ENCODE results near the gene IL17REL.
"Not testable (repeated sequence)": the region's sequence is repeated elsewhere in the genome, so short reads cannot be mapped to it uniquely, and the experiment has no call there.

The IL17REL gene

DNA sequence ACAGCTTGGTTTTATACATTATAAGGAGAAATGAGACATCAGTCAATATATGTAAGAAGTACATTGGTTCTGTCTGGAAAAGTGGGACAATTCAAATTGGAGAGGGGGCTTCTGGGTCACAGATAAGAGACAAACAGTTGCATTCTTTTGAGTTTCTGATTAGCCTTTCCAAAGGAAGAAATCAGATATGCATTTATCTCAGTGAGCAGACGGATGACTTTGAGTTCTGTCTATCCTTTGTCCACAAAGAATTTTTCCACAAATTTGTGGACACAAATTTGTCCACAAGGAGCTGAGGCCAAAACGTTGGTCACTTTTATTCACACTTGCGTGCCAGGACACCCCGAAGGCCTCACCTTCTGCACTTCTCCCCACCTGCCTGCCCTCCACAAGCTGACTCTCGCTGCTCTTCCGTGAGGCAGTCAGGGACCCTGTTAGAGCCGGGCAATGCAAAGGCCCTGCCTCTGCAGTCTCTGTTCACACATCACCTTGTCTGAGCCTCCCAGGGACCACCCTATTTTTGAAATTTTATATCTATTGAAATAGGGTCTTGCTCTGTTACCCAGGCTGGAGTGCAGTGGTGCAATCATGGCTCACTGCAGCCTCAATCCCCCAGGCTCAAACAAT lies 20.5 kb downstream of the IL17REL start:
- Histone ChIP-seq H3K27me3 (ENCODE audit: insufficient read depth, low read length, poor library complexity, severe bottlenecking) (no peaks in the 10 kb centered on the region), H3F3A (ENCODE audit: low read depth) (no peaks in the 10 kb centered on the region), H2AFZ (ENCODE audit: low read length) (no peak overlapping the region), H3K4me1 (ENCODE audit: insufficient read depth, low read length, poor library complexity, severe bottlenecking) (peaks cover 3% of the 10 kb centered on the region), H3K36me3 (ENCODE audit: insufficient read depth, low read length) (no peaks in the 10 kb centered on the region), H3K79me2 (ENCODE audit: insufficient read depth, low read length) (no peaks in the 10 kb centered on the region), H3K9ac (ENCODE audit: low read depth, low read length, poor library complexity, severe bottlenecking) (no peak overlapping the region), H4K20me1 (ENCODE audit: insufficient read depth, low read length, poor library complexity, severe bottlenecking) (no peaks in the 10 kb centered on the region), H3K9me3 (ENCODE audit: insufficient read depth, low read depth, low read length) (peaks cover 5% of the 10 kb centered on the region; the same call in 1 of the 2 replicates), H3K4me3 (ENCODE audit: low read length, poor library complexity, severe bottlenecking) (no peak overlapping the region), H3K4me2 (ENCODE audit: low read depth, low read length, poor library complexity, severe bottlenecking) (no peak overlapping the region), H3K9me2 (replicated peaks; ENCODE audit: low read depth, low read length) (no peaks in the 10 kb centered on the region)
- no peak for TF ChIP-seq CTCF (conservative IDR thresholded peaks at IDR 0.05; ENCODE audit: low read length)
- TF ChIP-seq EZH2phosphoT487 (IDR thresholded peaks at IDR 0.05; ENCODE audit: borderline replicate concordance): no peak

GRCh38 chr22:49991167-49991566 lies 21.4 kb downstream of the IL17REL start:
- Histone ChIP-seq H3K4me1 (ENCODE audit: insufficient read depth, low read length, poor library complexity, severe bottlenecking) (peaks cover 3% of the 10 kb centered on the region), H3K9ac (ENCODE audit: low read depth, low read length, poor library complexity, severe bottlenecking) (no peak overlapping the region), H3K9me2 (replicated peaks; ENCODE audit: low read depth, low read length) (no peaks in the 10 kb centered on the region), H3K4me3 (ENCODE audit: low read length, poor library complexity, severe bottlenecking) (no peak overlapping the region), H2AFZ (ENCODE audit: low read length) (no peak overlapping the region), H4K20me1 (ENCODE audit: insufficient read depth, low read length, poor library complexity, severe bottlenecking) (no peaks in the 10 kb centered on the region), H3K9me3 (ENCODE audit: insufficient read depth, low read depth, low read length) (peaks cover 5% of the 10 kb centered on the region; the same call in 1 of the 2 replicates), H3F3A (ENCODE audit: low read depth) (no peaks in the 10 kb centered on the region), H3K27me3 (ENCODE audit: insufficient read depth, low read length, poor library complexity, severe bottlenecking) (no peaks in the 10 kb centered on the region), H3K4me2 (ENCODE audit: low read depth, low read length, poor library complexity, severe bottlenecking) (no peak overlapping the region), H3K36me3 (ENCODE audit: insufficient read depth, low read length) (no peaks in the 10 kb centered on the region), H3K79me2 (ENCODE audit: insufficient read depth, low read length) (no peaks in the 10 kb centered on the region)
- TF ChIP-seq CTCF (conservative IDR thresholded peaks at IDR 0.05; ENCODE audit: low read length): no peak
- no peak for TF ChIP-seq EZH2phosphoT487 (IDR thresholded peaks at IDR 0.05; ENCODE audit: borderline replicate concordance)

GRCh38 chr22:49989826-49990225 lies 22.7 kb downstream of the IL17REL start:
- not testable (repeated sequence) for H3K4me1 ChIP-seq (ENCODE audit: insufficient read depth, low read length, poor library complexity, severe bottlenecking); H3K4me3 ChIP-seq (ENCODE audit: low read length, poor library complexity, severe bottlenecking); H3K36me3 ChIP-seq (ENCODE audit: insufficient read depth, low read length); H3K79me2 ChIP-seq (ENCODE audit: insufficient read depth, low read length); H3K4me2 ChIP-seq (ENCODE audit: low read depth, low read length, poor library complexity, severe bottlenecking); H3K9me2 ChIP-seq (replicated peaks; ENCODE audit: low read depth, low read length); H3K9me3 ChIP-seq (ENCODE audit: insufficient read depth, low read depth, low read length); H3K9ac ChIP-seq (ENCODE audit: low read depth, low read length, poor library complexity, severe bottlenecking); H3K27me3 ChIP-seq (ENCODE audit: insufficient read depth, low read length, poor library complexity, severe bottlenecking); H2AFZ ChIP-seq (ENCODE audit: low read length); H4K20me1 ChIP-seq (ENCODE audit: insufficient read depth, low read length, poor library complexity, severe bottlenecking); H3F3A ChIP-seq (ENCODE audit: low read depth)

DNA sequence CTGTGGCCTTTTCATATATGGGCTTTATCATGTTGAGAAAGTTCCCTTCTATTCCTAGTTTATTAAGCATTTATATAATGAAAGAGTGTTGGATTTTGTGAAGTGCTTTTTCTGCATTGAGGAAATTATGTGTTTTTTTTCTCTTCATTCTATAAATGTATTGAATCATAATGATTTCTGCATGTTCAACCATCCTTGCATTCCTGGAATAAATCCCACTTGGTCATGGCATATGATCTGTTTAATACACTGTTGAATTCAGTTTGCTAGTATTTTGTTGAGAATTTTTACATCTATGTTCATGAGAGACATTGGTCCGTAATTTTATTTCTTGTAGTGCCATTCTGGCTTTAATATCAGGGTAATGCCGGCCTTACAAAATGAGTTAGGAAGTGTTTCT lies 26.2 kb downstream of the IL17REL start:
- no peaks in the 10 kb centered on the region for H3K9me2 ChIP-seq (replicated peaks; ENCODE audit: low read depth, low read length)
- H3K9me3 ChIP-seq (ENCODE audit: insufficient read depth, low read depth, low read length): peaks cover 5% of the 10 kb centered on the region; the same call in 1 of the 2 replicates
- H3K27me3 ChIP-seq (ENCODE audit: insufficient read depth, low read length, poor library complexity, severe bottlenecking): no peaks in the 10 kb centered on the region
- H3F3A ChIP-seq (ENCODE audit: low read depth): no peaks in the 10 kb centered on the region
- TF ChIP-seq CTCF (conservative IDR thresholded peaks at IDR 0.05; ENCODE audit: low read length) (no peak), EZH2phosphoT487 (IDR thresholded peaks at IDR 0.05; ENCODE audit: borderline replicate concordance) (no peak)
- H3K79me2 ChIP-seq (ENCODE audit: insufficient read depth, low read length): no peaks in the 10 kb centered on the region
- no peak overlapping the region for H3K9ac ChIP-seq (ENCODE audit: low read depth, low read length, poor library complexity, severe bottlenecking)
- H3K36me3 ChIP-seq (ENCODE audit: insufficient read depth, low read length): no peaks in the 10 kb centered on the region
- no peak overlapping the region for H3K4me3 ChIP-seq (ENCODE audit: low read length, poor library complexity, severe bottlenecking)
- H3K4me2 ChIP-seq (ENCODE audit: low read depth, low read length, poor library complexity, severe bottlenecking): no peak overlapping the region
- no peak overlapping the region for H2AFZ ChIP-seq (ENCODE audit: low read length)
- H4K20me1 ChIP-seq (ENCODE audit: insufficient read depth, low read length, poor library complexity, severe bottlenecking): no peaks in the 10 kb centered on the region
- no peaks in the 10 kb centered on the region for H3K4me1 ChIP-seq (ENCODE audit: insufficient read depth, low read length, poor library complexity, severe bottlenecking)
